HG03103 (cell line): ENCODE results near the gene CBFA2T3.

Source experiments
- ATAC-seq: cut with Tn5 transposase; IDR thresholded peaks from one replicate; pipeline ENCODE4 v1.9.1; 2021; ENCODE audit warnings: low read depth; ENCODE audit not compliant: unreplicated experiment

The CBFA2T3 gene

DNA sequence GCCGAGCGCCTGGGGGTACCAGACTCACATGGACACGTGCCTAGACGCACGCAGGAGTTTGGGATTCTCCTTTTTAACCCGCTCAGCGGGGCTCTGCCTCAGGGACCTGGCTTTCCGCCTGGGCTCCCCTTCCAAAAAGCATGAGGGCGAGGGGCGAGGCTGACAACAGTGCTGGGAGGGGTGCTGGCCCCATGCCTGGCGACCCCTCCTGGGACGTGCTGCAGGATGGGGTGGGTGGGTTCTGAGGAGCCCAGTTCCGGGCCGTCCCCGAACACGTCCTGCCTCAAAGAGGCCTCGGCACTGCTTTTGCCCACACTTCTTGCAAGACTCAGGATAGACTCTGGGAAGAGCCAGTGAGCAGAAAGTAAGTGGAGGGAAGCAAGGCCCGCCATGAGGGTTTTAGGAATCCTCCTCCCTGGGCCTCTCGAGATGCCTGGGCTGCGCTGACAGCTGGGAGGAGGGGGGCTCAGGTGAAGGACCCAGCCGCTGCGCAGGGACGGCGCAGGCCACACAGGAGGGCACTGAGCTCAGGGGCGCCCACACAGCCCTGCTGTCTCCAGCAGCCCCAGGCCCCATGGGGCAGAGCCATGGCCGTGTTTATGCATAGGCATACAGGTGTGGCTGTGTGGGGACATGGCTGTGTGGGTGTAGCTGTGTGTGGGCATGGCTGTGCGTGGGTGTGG lies 95.2 kb downstream of the CBFA2T3 start:
- ATAC-seq, result no peak

DNA sequence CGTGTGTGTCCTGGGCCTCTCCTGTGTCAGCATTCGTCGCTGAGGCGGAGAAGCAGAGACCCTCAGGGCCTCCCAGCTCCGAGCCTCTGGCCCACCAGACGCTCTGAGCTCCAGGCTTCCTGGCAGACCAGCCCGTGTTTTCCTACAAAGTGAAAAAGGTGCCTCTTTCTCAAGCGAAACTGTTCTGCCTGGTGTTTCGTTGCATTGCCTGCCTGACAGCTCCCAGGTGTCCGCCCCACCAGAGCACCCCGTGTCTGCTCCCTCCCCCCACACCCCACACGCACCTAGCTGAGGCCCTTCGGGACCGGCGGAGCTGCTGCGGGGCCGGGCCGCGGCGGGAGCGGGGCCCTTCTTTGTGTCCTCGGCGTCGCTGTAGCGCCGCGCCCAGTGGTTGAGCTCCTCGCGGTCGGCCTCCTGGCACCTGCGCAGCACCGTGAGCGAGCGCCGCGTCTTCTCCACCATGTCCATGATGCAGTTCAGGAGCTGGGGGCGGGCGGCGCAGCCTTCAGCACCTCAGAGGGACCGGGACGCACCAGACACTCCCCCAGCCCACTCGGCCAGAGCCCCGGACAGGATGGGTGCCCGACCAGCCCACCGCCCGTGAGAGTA lies 95.9 kb downstream of the CBFA2T3 start:
- no peak for ATAC-seq

DNA sequence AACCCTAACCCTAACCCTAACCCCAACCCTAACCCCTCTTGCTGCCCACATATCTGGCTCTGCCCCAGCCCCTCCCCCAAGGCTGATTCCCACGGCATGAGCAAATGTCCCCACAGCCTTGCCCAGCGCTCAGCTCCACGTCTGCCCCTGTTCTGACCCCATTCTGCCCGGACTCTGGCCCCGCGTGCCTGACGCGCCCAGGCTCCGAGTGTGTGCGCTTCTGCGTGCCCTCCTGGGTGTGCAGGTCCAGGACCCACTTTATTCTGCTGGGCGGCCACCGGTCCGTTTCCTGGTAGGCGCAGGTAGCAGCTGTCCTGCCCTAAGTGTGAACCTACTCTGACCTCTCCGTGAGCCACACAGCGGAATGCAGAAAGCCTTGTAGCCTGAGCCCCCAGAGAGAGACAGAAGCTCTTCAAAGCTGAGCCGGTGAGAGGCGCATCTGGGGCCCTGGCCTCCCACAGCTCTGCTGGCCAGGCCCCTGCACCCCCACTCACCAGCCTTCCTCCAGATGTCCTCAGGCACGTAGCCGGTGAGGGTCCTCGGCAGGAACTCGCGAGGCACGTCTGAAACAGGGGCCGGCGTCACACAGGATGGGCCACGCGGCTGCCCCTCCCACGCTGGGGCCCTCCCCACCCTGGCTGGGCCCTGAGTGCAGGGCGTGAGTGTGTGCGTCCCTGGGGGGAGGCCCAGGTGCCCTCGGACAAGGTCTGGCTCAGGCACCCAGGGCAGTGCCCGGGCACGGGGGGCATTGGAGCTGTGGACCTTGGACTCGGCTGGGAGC lies 96.6 kb downstream of the CBFA2T3 start:
- ATAC-seq, result no peak

DNA sequence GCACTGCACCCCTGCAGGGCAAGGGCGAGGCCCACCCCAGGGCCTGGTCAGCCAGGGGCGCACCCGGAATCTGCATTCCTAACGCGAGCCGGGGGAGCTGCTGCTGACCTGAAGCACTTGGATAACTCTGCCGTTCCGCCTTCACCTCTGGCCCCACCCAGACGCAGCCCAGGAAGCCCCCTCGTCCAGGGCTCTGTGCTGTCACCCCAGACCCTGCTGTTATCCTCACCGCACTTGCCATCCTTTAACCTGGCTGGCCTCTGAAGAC lies 97.3 kb downstream of the CBFA2T3 start:
- no peak for ATAC-seq

DNA sequence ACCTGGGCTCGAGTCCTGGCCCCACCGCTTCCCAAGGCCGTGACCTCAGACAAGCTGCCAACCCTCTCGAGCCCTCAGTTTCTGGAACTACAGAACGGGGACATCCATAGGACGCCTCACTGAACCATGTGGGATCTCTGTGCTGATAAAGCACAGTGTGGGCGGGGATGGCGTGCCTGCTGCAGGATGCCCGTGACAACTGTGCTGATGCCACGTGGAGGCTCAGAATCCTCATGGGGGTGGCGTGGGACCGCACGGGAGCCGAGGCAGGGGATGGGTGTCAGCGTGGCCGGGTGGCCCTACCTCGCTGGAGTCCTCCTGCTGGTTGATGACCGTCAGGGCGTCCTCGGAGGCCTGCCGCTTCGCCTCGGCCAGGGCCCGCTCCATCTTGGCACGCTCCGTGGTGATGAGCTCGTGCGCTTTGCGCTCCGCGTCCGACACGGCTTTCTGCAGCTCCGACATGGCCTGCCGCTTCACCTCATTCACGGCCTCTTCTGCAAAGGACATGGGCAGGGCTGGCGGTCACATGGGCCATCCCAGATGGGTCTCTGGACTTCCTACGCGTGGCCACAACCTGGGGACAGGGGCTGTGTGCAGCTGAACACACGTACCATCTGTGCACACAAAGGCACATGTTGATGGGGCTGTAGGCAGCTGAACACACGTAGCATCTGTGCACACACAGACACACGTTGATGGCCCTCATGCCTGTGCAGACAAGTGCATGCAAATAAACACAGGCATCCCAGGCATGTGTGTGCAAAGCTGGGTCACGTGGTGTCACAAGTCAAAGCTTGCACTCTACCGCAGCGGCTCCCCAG lies 97.8 kb downstream of the CBFA2T3 start:
- ATAC-seq, result no peak

DNA sequence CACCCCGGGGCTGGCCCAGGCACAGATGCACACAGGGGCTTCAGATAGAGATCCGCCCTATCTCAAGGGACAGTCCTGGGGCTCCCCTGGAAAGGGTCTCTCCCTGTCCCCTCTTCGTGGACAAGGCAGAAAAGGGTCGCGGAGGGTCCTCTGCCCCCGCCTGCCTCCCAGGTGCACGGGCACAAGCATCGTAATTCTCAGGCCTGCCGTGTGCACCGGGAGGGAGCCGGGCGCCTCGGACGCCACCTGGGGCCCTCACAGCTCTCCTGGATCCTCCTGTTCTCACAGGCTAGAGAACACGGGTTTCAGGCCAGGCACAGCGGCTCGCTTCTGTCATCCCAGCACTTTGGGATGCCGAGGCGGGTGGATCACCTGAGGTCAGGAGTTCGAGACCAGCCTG lies 98.7 kb downstream of the CBFA2T3 start:
- no peak for ATAC-seq

DNA sequence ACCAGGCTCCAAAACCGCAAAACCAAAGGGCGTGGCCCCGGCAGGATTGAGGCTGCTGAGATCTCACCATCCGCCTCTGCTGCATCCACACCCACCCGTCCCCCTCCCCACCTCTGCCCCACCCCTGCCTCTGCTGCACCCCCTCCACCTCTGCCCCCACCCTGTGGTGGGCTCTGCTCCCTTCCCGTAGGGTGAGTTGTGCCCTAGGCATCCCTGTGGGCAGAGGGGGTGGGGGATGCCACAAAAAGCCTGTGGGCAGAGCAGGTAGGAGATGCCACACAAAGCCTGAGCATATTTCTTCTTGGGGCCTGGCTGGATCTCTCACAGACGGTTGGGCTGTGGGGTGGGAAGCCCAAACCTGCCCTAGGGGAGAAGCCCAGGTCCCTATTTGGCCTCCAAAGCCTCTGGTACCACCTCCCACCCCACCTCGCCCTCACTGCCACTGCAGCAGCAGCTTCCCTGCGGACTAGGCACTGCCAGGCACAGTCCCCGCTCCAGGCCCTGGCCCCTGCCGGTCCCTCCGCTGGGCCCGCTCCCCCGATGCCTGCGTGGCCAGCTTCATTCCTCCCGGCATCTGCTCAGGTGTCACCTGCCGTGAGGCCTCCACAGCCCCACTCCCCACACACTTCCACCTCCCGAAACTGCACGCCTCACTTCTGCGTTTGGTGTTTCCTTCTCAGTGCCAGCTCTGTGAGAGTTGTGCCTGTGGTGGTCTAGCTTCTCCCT lies 99.3 kb downstream of the CBFA2T3 start:
- ATAC-seq, result no peak

DNA sequence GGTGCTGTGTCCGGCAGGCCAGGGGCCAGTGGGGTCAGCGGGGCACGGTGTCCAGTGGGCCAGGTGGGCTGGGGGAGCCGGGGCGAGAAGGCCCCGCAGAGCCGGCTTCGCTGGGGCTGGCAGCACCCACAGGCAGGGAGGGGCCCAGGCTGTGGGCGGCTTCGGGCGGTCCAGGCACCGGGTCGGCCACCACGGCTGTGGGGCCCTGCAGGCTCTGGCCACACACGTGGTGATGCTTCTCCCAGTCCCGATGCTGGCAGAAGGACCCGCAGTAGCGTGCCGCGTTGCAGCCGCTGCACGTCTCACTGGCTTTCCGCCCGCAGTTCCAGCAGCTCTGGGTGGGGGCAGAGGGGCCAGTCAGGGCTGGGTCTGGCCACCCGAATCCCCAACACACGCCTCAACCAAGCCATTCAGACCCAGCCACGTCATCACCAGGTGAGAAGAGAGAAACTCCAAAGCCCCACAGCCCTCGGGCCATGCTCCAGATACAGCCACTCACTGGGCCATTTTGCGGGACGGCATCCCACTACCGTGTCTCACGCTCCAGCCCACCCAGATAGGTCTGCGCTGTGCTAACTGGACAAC lies 100.0 kb downstream of the CBFA2T3 start:
- ATAC-seq, result no peak

DNA sequence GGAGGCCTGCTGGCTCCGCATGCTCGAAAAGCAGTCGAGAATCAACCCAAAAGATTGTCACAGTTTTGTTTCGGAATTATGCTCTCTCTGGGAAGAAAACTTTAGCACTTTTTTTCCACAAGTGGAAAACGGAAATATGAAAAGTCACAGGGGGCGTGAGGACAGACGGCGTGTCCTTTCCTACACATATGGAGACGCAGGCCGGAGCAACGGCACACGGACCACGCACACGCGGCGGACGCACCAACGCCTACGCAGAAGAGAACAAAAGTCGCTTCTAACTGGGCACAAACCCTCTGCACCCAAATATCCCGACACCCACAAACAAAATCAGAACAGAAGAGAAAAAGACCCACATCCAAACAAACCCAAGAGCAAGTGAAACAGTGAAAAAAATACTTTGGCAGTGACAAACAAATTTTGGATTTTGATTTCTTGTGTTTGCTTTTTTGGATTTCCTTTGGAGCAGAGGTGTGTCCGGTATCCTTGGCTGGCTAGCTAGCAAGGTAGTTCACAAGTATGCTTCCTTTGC lies 101.2 kb downstream of the CBFA2T3 start:
- no peak for ATAC-seq

DNA sequence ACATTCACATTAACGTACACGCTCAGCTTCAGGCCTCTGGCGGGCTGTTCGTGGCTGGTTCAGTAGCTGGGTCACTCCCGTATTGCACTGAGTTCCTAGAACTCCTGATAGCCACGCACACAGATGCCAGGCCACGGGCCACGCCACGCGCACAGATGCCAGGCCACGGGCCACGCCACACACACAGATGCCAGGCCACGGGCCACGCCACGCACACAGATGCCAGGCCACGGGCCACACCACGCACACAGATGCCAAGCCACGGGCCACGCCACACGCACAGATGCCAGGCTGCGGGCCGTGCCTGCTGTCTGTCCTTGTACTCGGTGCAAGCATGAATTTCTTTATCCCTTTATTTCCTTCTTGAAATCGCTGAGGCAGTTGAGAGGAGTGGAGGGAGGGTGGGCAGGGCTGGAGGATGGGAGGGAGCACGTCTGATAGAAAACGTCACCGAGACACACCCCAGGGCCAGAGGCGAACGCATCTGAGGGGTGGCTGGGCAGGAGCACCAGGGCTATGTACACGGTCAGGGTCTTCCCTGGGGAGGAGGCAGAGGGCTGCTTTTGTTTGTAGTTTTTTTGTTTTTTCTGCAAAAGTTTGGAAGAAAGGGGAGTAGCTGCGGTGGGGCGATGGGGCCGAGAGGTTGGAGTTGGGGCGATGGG lies 101.9 kb downstream of the CBFA2T3 start:
- ATAC-seq, result no peak

DNA sequence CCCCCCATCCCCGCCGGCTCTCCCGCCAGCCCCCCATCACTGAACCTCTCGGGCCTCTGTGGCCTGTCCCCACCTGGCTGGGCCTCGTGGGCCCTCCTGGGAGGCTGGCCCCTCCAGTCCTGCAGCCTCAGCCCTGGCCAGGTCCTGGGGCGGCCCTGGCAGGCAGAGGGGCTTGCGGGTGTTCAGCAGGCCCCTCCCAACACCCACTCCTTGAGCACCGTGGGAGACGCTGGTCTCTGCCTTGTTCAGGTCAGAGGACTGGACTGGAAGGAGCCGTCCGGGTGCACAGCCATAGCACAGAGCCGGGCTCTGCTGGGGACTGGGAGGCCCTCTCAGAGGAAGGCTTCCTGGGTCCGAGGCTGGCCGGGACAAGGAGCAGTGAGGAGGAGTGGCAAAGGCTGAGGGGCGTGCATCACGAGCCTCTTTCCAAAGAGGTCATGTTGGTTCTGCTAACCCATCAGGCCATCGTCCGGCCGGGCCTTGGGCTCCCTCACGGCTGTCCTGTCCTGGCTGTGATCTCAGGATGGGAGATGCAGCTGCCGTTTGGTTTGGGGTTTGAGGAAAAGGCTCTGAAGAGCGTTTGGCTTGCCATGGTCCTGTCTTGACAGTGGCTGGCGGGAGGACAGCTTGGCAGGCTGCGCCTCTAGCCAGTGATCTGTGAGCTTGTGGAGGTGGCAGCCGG lies 104.2 kb downstream of the CBFA2T3 start:
- no peak for ATAC-seq

DNA sequence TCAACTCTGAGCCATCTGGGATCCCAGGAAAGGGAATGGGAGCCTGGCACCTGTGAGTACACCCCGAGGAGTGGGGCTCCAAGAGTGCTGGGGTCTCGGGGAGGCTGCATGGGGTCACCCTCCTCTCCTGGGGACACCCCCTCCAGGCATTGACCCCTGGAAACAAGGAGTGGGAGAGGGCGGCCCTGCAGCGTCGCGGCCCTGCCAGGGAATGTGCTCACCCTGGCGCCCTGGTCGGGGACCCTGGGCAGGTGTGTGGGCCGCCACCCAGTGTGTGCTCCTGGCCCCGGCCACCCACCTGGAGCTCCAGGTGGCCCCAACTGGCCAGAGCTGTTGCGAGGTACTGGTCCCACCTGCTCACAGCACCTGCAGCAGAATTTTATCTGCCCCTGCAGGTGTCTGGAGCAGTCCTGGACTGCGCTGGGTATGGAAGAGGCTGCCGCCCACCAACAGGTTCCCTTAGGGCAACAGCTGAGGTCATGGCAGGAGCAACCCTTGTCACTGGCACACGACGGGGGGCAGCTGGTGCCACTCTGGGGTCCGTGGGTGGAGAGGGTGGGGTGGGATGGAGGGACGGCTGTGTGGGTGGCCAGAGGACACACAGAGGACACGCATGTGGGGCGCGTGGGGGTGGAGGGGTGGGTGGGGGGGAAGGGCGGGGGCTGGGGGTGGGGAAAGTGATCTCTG lies 105.1 kb downstream of the CBFA2T3 start:
- no peak for ATAC-seq

DNA sequence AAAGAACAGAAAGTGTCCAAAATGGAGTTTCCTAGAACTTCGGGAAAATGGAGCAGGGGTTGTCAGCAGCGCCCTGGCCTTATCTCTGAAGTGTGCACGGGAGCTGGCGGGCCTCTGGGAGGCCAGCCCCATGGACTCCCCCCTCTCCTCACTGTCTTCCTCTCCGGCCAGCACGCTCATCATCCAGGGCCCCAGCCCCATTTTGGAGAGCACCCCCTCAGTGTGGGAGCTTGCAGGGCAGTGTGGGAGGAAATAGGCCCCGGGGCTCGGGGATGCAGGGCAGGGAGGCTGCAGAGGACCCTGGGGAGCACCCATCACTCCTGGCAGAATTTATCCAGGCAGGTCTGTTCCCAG lies 105.7 kb downstream of the CBFA2T3 start:
- no peak for ATAC-seq

DNA sequence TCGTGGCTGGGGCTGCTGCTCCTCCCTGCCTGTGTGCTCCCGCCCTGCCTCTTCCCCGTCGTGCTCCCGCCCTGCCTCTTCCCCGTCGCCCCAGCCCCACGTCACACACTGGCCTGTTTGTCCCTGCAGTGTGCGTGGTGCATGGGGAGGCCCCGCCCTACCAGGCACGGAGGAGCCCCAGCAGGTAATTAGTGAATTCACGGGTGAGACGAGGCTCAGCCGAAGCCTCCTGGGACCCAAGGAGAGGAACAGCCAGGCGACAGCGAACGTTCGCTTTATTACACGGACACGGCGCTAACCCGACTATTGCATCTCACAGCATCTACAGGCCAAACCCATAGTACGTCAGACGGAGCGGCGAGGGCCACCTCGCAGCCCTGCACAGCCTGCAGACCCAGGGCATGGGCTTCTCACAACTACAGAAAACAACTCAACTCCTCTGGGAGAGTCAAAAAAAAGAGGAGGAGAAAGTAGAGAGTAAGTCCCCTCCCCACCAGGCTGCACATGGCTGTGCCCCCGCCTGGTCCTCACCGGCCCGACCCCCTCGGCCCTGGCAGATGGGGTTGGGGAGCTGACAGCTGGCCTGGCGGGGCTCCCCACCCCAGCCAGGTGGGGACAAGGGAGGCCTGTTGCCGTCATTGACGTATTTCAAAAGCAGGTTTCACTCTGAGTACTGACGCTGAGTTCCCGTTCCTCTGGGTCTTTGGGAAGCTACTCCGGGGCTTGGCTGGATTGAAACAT lies 106.2 kb downstream of the CBFA2T3 start:
- no peak for ATAC-seq

DNA sequence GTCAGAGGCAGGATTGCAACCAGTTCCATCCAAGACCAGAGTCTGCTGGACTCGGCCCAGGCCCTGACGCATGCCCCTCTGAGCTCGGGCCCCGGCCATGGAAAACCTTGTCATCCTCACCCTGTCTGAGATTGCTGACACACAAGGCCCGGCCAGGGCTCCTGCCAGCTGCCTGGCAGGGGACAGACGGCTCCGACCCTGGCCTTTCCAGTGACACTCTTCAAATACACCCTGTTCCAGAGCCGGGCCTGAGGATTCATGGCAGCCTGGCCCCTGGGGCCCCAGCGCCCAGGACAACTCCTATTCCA lies 107.4 kb downstream of the CBFA2T3 start:
- ATAC-seq, result no peak

DNA sequence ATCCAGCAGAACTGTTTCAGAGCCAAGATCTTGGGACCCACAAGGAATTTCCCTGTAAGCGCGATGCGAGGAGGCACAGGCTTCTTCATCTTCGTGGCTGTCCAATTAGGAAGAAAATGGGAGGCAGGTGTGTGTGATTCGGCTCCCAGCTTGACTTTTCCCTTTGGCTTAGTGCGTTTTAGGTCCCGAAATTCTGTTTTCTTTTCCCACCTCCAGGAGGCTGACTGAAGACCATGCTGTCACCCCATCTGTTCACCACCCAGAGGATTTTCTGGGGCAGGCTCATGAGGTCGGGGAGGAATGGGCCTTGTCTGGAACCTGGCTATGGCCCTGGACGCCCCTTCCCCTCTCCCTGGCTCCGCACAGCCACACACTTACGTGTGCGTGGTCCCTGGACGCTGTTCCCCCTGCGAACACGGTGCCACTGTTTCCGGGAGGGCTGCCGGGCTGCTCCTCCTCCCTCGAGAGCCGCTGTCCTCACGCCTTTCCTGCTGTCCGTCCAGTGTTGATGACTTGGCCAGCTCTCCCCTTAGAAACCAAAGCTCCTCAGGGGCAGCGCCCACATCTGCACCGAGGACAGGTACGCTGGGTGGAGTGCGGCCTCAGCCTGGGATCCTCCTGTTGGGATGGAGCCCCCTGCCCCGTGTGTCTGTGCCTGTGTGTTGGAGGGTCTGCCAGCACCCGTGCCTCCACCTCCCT lies 107.9 kb downstream of the CBFA2T3 start:
- ATAC-seq, result no peak

DNA sequence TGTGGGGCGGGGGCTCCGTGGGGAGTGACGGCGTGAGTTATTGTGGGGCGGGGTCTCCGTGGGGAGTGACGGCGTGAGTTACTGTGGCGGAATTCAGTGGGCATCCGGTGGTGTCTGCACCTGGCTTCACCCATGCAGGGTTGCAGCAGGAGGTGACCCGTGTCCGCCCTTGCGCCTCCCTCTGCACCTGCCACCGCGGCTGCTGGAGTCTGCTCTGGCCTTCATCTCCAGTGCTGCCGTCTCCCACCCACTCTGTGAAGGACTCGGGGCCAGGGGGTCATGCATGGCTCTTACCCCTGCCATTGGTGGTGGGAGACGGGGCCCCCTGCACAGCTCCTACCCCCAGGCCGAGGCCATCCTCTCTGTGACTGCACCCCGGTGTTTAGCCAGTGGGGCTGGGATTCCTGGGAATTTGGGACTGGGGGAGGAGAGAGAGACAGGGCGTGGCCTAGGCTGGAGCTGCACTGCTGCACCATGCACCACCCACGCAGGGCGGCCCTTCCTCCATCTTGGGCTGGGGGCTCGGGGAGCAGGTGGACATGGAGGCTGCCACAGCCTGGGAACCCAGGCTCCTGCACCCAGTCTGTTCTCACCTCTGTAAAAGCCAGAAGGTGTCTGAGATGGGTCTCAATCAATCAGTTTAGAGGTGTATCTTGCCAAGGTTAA lies 109.3 kb downstream of the CBFA2T3 start:
- ATAC-seq, result no peak
